ENCODE measurements around the gene HNMT.
"Not testable (repeated sequence)": the region's sequence is repeated elsewhere in the genome, so short reads cannot be mapped to it uniquely, and the experiment has no call there.

HNMT gene

GRCh38 chr2:137964066-137964858, at the start of gene HNMT:
TSS of gene HNMT (plus strand) at chr2:137964473. CDS start at chr2:137964492, 19 bp downstream.
- peak; percentile 22 for DNase-seq

- DNase-seq = no peak
These were observed 43.0 kb upstream of the HNMT start for GRCh38 chr2:137921105-137921880.

- DNase-seq = not testable (repeated sequence)
These were observed 42.1 kb upstream of the HNMT start for GRCh38 chr2:137922171-137922570.

GRCh38 chr2:137924019-137924418, 40.3 kb upstream of the HNMT start:
- DNase-seq = no peak

GRCh38 chr2:137925599-137925998, 38.7 kb upstream of the HNMT start:
- DNase-seq = no peak

- no peak for DNase-seq
These were observed 36.4 kb upstream of the HNMT start for GRCh38 chr2:137927846-137928245.

- DNase-seq = no peak
These were observed 35.4 kb upstream of the HNMT start for GRCh38 chr2:137928547-137929518.

- no peak for DNase-seq
These were observed 34.8 kb upstream of the HNMT start for GRCh38 chr2:137929519-137929916.

GRCh38 chr2:137930146-137930545, 34.1 kb upstream of the HNMT start:
- no peak for DNase-seq

GRCh38 chr2:137935591-137935990, 28.7 kb upstream of the HNMT start:
- no peak for DNase-seq

- DNase-seq = no peak
These were observed 27.0 kb upstream of the HNMT start for GRCh38 chr2:137937246-137937645.

GRCh38 chr2:137937778-137938177, 26.5 kb upstream of the HNMT start:
- DNase-seq = no peak

GRCh38 chr2:137938204-137938603, 26.1 kb upstream of the HNMT start:
- no peak for DNase-seq

GRCh38 chr2:137939026-137939425, 25.2 kb upstream of the HNMT start:
- DNase-seq = no peak

GRCh38 chr2:137940154-137940553, 24.1 kb upstream of the HNMT start:
- no peak for DNase-seq

- DNase-seq = no peak
These were observed 22.0 kb upstream of the HNMT start for GRCh38 chr2:137942037-137942832.

- no peak for DNase-seq
These were observed 21.2 kb upstream of the HNMT start for GRCh38 chr2:137942833-137943677.

- no peak for DNase-seq
These were observed 20.5 kb upstream of the HNMT start for GRCh38 chr2:137943678-137944347.

GRCh38 chr2:137944714-137945113, 19.6 kb upstream of the HNMT start:
- DNase-seq = no peak

GRCh38 chr2:137945229-137945628, 19.0 kb upstream of the HNMT start:
- no peak for DNase-seq

- no peak for DNase-seq
These were observed 18.0 kb upstream of the HNMT start for GRCh38 chr2:137946227-137946626.

All from NCI-H2029 (cell line).